GM19035 (cell line): ENCODE data around the gene NCAPG.

Experiments used
- ATAC-seq: cut with Tn5 transposase; IDR thresholded peaks from one replicate; pipeline ENCODE4 v1.9.1; 2021; ENCODE audit not compliant: unreplicated experiment

The NCAPG gene

GRCh38 chr4:17867276-17867675, 56.5 kb downstream of the NCAPG start:
- no peak for ATAC-seq

GRCh38 chr4:17869327-17869726, 58.5 kb downstream of the NCAPG start:
- ATAC-seq: no peak

GRCh38 chr4:17875402-17876070, 64.8 kb downstream of the NCAPG start:
- ATAC-seq: peak; percentile 92

GRCh38 chr4:17876943-17877342, 66.2 kb downstream of the NCAPG start:
- ATAC-seq: no peak

GRCh38 chr4:17877661-17878060, 66.9 kb downstream of the NCAPG start:
- ATAC-seq: no peak

- no peak for ATAC-seq
Observed at GRCh38 chr4:17884063-17884462, 73.3 kb downstream of the NCAPG start.

- ATAC-seq: no peak
Observed at GRCh38 chr4:17884511-17884910, 73.7 kb downstream of the NCAPG start.

GRCh38 chr4:17889692-17890091, 78.9 kb downstream of the NCAPG start:
- ATAC-seq: no peak

- ATAC-seq: no peak
Observed at GRCh38 chr4:17894421-17894820, 83.6 kb downstream of the NCAPG start.
